B cell (primary cell): ENCODE results near the gene SLC16A9. TPM values are rescaled to one million over a fixed set of nuclear protein-coding genes. Genes with fewer than 3 reads are reported as not detected.

Experiments used
- ATAC-seq: fragments of 200-7000 bp; cut with Tn5 transposase; one replicate; pipeline ENCODE4 v1.10.0; 2021; ENCODE audit warnings: low read depth, mild to moderate bottlenecking, moderate number of reproducible peaks, moderate library complexity
- CTCF ChIA-PET: fragments of 350-600 bp; sonication (Branson Sonifier 250); formaldehyde crosslinking; loops from one replicate; lab custom pipeline; 2021; ENCODE audit warnings: antibody characterized with exemption, inconsistent platforms; lab: Charles Lee
- POLR2A ChIA-PET: fragments of 350-600 bp; sonication (Branson Sonifier 250); formaldehyde crosslinking; loops from one replicate; lab custom pipeline; 2021; ENCODE audit warnings: antibody characterized with exemption; lab: Charles Lee
- DNase-seq: peaks from one replicate; pipeline ENCODE4 v3.0.0; 2013
- H2AFZ ChIP-seq: 2 replicates; pipeline ENCODE4 v1.6.1; 2012; ENCODE audit warnings: mild to moderate bottlenecking, low read depth, low read length; ENCODE audit not compliant: insufficient read depth, poor library complexity, severe bottlenecking
- H3K27ac ChIP-seq, 2 donors: 1 replicate in 1 of 2; 2 replicates in 1 of 2; pipeline ENCODE4 v1.5.1; 2012 to 2013; ENCODE audit warnings: low read length in 2 of 2, mild to moderate bottlenecking in 2 of 2, moderate library complexity in 1 of 2
- H3K27me3 ChIP-seq, 4 experiments: fragments of 200-600 bp in 1 of 4; sonication (generic) in 1 of 4; replicated peaks in 1 of 4; 1 replicate in 2 of 4; 2 replicates in 2 of 4; pipeline versions ENCODE4 v1.6.1 to v1.7.0; 2013 to 2016; ENCODE audit warnings: low read length in 3 of 4, mild to moderate bottlenecking in 2 of 4, mixed read lengths in 1 of 4, moderate library complexity in 1 of 4; ENCODE audit not compliant: insufficient read depth in 4 of 4, control insufficient read depth in 3 of 4; ENCODE audit errors: control extremely low read depth in 1 of 4
- H3K36me3 ChIP-seq, 2 experiments: replicated peaks in 1 of 2; 1 replicate in 1 of 2; 2 replicates in 1 of 2; pipeline versions ENCODE4 v1.6.1 to v1.7.1; 2013; ENCODE audit warnings: low read length in 1 of 2; ENCODE audit not compliant: insufficient read depth in 2 of 2, control insufficient read depth in 1 of 2; ENCODE audit errors: control extremely low read depth in 1 of 2, extremely low read depth in 1 of 2
- H3K4me1 ChIP-seq, 2 donors: fragments of 200-600 bp in 1 of 2; sonication (generic) in 1 of 2; 1 replicate in 1 of 2; 2 replicates in 1 of 2; pipeline versions ENCODE4 v1.5.1 to v1.6.1; 2013 to 2017; ENCODE audit warnings: low read length in 2 of 2; ENCODE audit not compliant: control insufficient read depth in 2 of 2, insufficient read depth in 2 of 2
- H3K4me2 ChIP-seq: replicated peaks from 2 replicates; pipeline ENCODE3; 2012; ENCODE audit warnings: mild to moderate bottlenecking, low read depth, low read length; ENCODE audit not compliant: poor library complexity, severe bottlenecking
- H3K4me3 ChIP-seq, 5 experiments: fragments of 200-600 bp in 1 of 5; sonication (generic) in 1 of 5; 1 replicate in 3 of 5; 2 replicates in 2 of 5; pipeline versions ENCODE4 v1.5.1 to v1.7.0; 2011 to 2016; ENCODE audit warnings: low read length in 4 of 5, mild to moderate bottlenecking in 4 of 5, low read depth in 2 of 5, control low read depth in 1 of 5, moderate library complexity in 1 of 5; ENCODE audit not compliant: insufficient read depth in 1 of 5; ENCODE audit errors: control extremely low read depth in 1 of 5, extremely low read depth in 1 of 5
- H3K79me2 ChIP-seq: fragments of 200-600 bp; sonication (generic); one replicate; pipeline ENCODE4 v1.6.0; 2016; ENCODE audit warnings: low read length; ENCODE audit not compliant: control insufficient read depth, insufficient read depth
- H3K9ac ChIP-seq: fragments of 200-600 bp; sonication (generic); 2 replicates; pipeline ENCODE4 v1.6.1; 2017; ENCODE audit warnings: mild to moderate bottlenecking, low read length, moderate library complexity
- H3K9me3 ChIP-seq, 3 donors: one replicate each; pipeline versions ENCODE4 v1.6.1 to v1.7.1; 2013; ENCODE audit warnings: low read length in 2 of 3; ENCODE audit not compliant: control insufficient read depth in 2 of 3, insufficient read depth in 1 of 3; ENCODE audit errors: control extremely low read depth in 1 of 3
- H4K20me1 ChIP-seq: 2 replicates; pipeline ENCODE4 v1.6.0; 2012; ENCODE audit warnings: mild to moderate bottlenecking, low read length; ENCODE audit not compliant: insufficient read depth, control insufficient read depth, poor library complexity, severe bottlenecking
- H3K27ac Mint-ChIP-seq: one replicate; pipeline ENCODE4 v1.8.0; 2021; ENCODE audit warnings: mixed read lengths
- H3K27me3 Mint-ChIP-seq: one replicate; pipeline ENCODE4 v1.8.0; 2021; ENCODE audit warnings: mixed read lengths
- H3K4me1 Mint-ChIP-seq: one replicate; pipeline ENCODE4 v1.8.0; 2021; ENCODE audit warnings: mixed read lengths
- H3K4me3 Mint-ChIP-seq: one replicate; pipeline ENCODE4 v1.8.0; 2021; ENCODE audit warnings: mixed read lengths
- H3K9me3 Mint-ChIP-seq: one replicate; pipeline ENCODE4 v1.8.0; 2022; ENCODE audit warnings: mixed read lengths; ENCODE audit not compliant: insufficient read depth
- EZH2 ChIP-seq: IDR thresholded peaks from 2 replicates; pipeline ENCODE4 v1.6.1; 2012; ENCODE audit warnings: borderline replicate concordance, low read depth, mild to moderate bottlenecking, moderate library complexity, low read length; ENCODE audit not compliant: insufficient read depth, poor library complexity, severe bottlenecking
- WGBS: methylation state at CpG from one replicate; pipeline ENCODE4 v1.1.5; 2013; ENCODE audit warnings: missing lambda C conversion rate; ENCODE audit not compliant: insufficient coverage; 5-methylcytosine and 5-hydroxymethylcytosine counted together
- intact Hi-C: fragments of 100-400 bp; cut with micrococcal nuclease; formaldehyde crosslinking; loops from one replicate; pipeline ENCODE4 v1.10.0; 2022
- polyA plus RNA-seq: library from polyadenylated mRNA; depleted of rRNA; stranded (reverse); fragments of >200 nt; gene quantifications from 2 replicates; pipeline ENCODE4 v1.2.3, GENCODE V29; 2012
- total RNA-seq, 2 donors: library from RNA; stranded (reverse); fragments of 120-200 nt in 1 of 2; gene quantifications; 1 replicate in 1 of 2; 2 replicates in 1 of 2; pipeline versions ENCODE4 v1.2.3 to v1.2.4, GENCODE V29; 2013 to 2022
- TF ChIP-seq, protein P1 (sequence below): fragments of 200-600 bp; IDR thresholded peaks from one replicate; pipeline ENCODE4 v1.8.0; 2022; ENCODE audit warnings: antibody characterized with exemption, mild to moderate bottlenecking

Gene SLC16A9
- total and polyA plus RNA-seq, 2 donors (not counting 1 experiment from before 2014, with no cell fraction given), result 0.04 TPM; not detected in 1

DNA sequence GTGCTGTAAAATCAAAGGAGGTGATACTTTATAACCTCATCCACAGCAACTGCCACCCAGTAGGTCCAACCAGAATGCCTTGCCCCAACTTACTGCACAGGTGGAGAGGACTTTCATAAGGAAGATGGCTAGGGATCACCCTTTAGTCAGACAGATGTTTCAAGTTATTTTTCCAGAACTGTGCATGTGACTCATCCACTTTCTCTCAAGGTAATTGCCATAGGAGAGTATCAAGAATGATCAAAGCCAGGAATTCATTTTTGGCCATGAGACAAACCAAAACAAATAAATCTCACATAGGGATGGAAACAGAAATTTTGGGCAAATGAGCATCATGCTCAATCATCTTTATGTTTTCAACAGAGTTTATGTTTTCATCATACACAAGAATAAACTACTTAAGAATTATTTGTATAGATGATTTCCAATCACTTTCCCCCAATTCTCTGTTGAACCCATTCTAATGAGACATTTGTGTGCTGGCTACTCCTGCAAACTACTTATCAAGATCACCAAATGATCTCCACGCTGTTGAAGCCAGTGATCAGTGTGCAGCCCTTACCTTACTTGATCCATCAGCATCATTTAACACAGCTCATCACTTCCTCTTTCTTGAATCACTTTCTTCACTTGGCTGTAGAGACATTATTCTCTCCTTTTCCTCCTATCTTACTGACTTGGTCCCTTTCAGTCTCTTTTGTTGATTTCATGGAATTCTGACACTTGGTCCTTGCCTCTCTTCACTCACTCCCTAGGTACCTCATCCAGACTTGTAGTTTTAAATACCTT lies 74.0 kb downstream of the SLC16A9 start:
- Mint-ChIP-seq H3K27ac (no peak overlapping the region), H3K4me3 (no peak overlapping the region), H3K27me3 (peaks cover 10% of the 10 kb centered on the region), H3K4me1 (no peaks in the 10 kb centered on the region), H3K9me3 (no peaks in the 10 kb centered on the region)
- ChIA-PET CTCF (interaction anchor here (1.4 kb wide), 1 partner anchor 11 kb away, joined by 4 read pairs; no protein-coding TSS in a partner anchor), POLR2A (no interaction called here)
- peaks cover 0 to 3% (median 0%) of the 10 kb centered on the region in 4 experiments for H3K27me3 ChIP-seq
- no peak overlapping the region for H3K9ac ChIP-seq
- 60% methylated on average over 1 of the region's 1 CpG for WGBS
- no peak overlapping the region for H3K4me3 ChIP-seq
- H3K79me2 ChIP-seq, result no peaks in the 10 kb centered on the region
- no peaks in the 10 kb centered on the region for H3K9me3 ChIP-seq
- intact Hi-C loops, result no loop called here
- no peaks in the 10 kb centered on the region for H3K36me3 ChIP-seq
- DNase-seq (no peak), ATAC-seq (no peak)
- H3K4me1 ChIP-seq, result no peaks in the 10 kb centered on the region
- H2AFZ ChIP-seq, result no peak overlapping the region
- no peak overlapping the region for H3K27ac ChIP-seq
- H4K20me1 ChIP-seq, result no peaks in the 10 kb centered on the region
- H3K4me2 ChIP-seq, result no peak overlapping the region
- TF ChIP-seq, protein P1, sequence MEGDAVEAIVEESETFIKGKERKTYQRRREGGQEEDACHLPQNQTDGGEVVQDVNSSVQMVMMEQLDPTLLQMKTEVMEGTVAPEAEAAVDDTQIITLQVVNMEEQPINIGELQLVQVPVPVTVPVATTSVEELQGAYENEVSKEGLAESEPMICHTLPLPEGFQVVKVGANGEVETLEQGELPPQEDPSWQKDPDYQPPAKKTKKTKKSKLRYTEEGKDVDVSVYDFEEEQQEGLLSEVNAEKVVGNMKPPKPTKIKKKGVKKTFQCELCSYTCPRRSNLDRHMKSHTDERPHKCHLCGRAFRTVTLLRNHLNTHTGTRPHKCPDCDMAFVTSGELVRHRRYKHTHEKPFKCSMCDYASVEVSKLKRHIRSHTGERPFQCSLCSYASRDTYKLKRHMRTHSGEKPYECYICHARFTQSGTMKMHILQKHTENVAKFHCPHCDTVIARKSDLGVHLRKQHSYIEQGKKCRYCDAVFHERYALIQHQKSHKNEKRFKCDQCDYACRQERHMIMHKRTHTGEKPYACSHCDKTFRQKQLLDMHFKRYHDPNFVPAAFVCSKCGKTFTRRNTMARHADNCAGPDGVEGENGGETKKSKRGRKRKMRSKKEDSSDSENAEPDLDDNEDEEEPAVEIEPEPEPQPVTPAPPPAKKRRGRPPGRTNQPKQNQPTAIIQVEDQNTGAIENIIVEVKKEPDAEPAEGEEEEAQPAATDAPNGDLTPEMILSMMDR, result no peak
- no peak for TF ChIP-seq EZH2

GRCh38 chr10:59634102-59634501 lies 75.5 kb downstream of the SLC16A9 start:
- Histone ChIP-seq H3K4me3 (no peak overlapping the region), H3K9ac (no peak overlapping the region), H3K27me3 (peaks cover 0 to 3% (median 0%) of the 10 kb centered on the region in 4 experiments), H3K4me1 (no peaks in the 10 kb centered on the region), H3K79me2 (no peaks in the 10 kb centered on the region), H4K20me1 (no peaks in the 10 kb centered on the region), H3K4me2 (no peak overlapping the region), H3K36me3 (no peaks in the 10 kb centered on the region), H3K9me3 (no peaks in the 10 kb centered on the region), H2AFZ (no peak overlapping the region), H3K27ac (no peak overlapping the region)
- POLR2A ChIA-PET, result no interaction called here
- intact Hi-C loops, result no loop called here
- H3K27me3 Mint-ChIP-seq, result peaks cover 10% of the 10 kb centered on the region
- no peak for DNase-seq
- CTCF ChIA-PET, result interaction anchor here (1.4 to 2.1 kb wide), 2 partner anchors 9 to 11 kb away, joined by 4 to 12 read pairs; no protein-coding TSS in a partner anchor
- no CpG with 5 or more reads among the region's 2 CpGs for WGBS
- no peaks in the 10 kb centered on the region for H3K4me1 Mint-ChIP-seq
- no peak overlapping the region for H3K4me3 Mint-ChIP-seq
- TF ChIP-seq, protein P1, result no peak
- no peak for TF ChIP-seq EZH2
- H3K9me3 Mint-ChIP-seq, result no peaks in the 10 kb centered on the region
- no peak overlapping the region for H3K27ac Mint-ChIP-seq
- ATAC-seq, result no peak
